Measurements from ENCODE around the gene HSPBAP1.
"Not testable (repeated sequence)": the region's sequence is repeated elsewhere in the genome, so short reads cannot be mapped to it uniquely, and the experiment has no call there.

HSPBAP1 gene

GRCh38 chr3:122745369-122746021 lies 48.1 kb downstream of the HSPBAP1 start:
- TF ChIP-seq CTCF (IDR thresholded peaks at IDR 0.05; ENCODE audit: low read depth, low read length): no peak
- no peak for TF ChIP-seq EZH2phosphoT487 (IDR thresholded peaks at IDR 0.05; ENCODE audit: low read depth)
- H2AFZ ChIP-seq (ENCODE audit: low read depth, low read length): no peak overlapping the region
- no peaks in the 10 kb centered on the region for H3K79me2 ChIP-seq (ENCODE audit: low read length)
- no peaks in the 10 kb centered on the region for H3K4me1 ChIP-seq (ENCODE audit: low read length)
- H3K4me2 ChIP-seq (ENCODE audit: low read length): no peak overlapping the region
- H3K27me3 ChIP-seq (ENCODE audit: low read depth, low read length): no peaks in the 10 kb centered on the region
- peaks cover 18% of the 10 kb centered on the region for H3K36me3 ChIP-seq (replicated peaks; ENCODE audit: low read depth, low read length)
- H3K9me3 ChIP-seq (ENCODE audit: insufficient read depth, low read length): no peaks in the 10 kb centered on the region
- H3K4me3 ChIP-seq (ENCODE audit: low read length): no peak overlapping the region
- H4K20me1 ChIP-seq (ENCODE audit: insufficient read depth, low read length): no peaks in the 10 kb centered on the region
- H3K27ac ChIP-seq (ENCODE audit: low read length): no peak overlapping the region
- H3K9ac ChIP-seq (ENCODE audit: low read length): no peak overlapping the region

GRCh38 chr3:122743581-122744120 lies 50.0 kb downstream of the HSPBAP1 start:
- no peaks in the 10 kb centered on the region for H3K79me2 ChIP-seq (ENCODE audit: low read length)
- no peak overlapping the region for H3K9ac ChIP-seq (ENCODE audit: low read length)
- TF ChIP-seq CTCF (IDR thresholded peaks at IDR 0.05; ENCODE audit: low read depth, low read length) (no peak), EZH2phosphoT487 (IDR thresholded peaks at IDR 0.05; ENCODE audit: low read depth) (no peak)
- no peaks in the 10 kb centered on the region for H3K4me1 ChIP-seq (ENCODE audit: low read length)
- no peaks in the 10 kb centered on the region for H4K20me1 ChIP-seq (ENCODE audit: insufficient read depth, low read length)
- H3K27me3 ChIP-seq (ENCODE audit: low read depth, low read length): no peaks in the 10 kb centered on the region
- H3K4me2 ChIP-seq (ENCODE audit: low read length): no peak overlapping the region
- H3K27ac ChIP-seq (ENCODE audit: low read length): no peak overlapping the region
- no peaks in the 10 kb centered on the region for H3K9me3 ChIP-seq (ENCODE audit: insufficient read depth, low read length)
- peaks cover 24% of the 10 kb centered on the region for H3K36me3 ChIP-seq (replicated peaks; ENCODE audit: low read depth, low read length)
- no peak overlapping the region for H3K4me3 ChIP-seq (ENCODE audit: low read length)
- no peak overlapping the region for H2AFZ ChIP-seq (ENCODE audit: low read depth, low read length)

- Histone ChIP-seq H3K4me1 (ENCODE audit: low read length) (no peaks in the 10 kb centered on the region), H3K27me3 (ENCODE audit: low read depth, low read length) (no peaks in the 10 kb centered on the region), H3K4me3 (ENCODE audit: low read length) (no peak overlapping the region), H2AFZ (ENCODE audit: low read depth, low read length) (no peak overlapping the region), H3K79me2 (ENCODE audit: low read length) (no peaks in the 10 kb centered on the region), H4K20me1 (ENCODE audit: insufficient read depth, low read length) (no peaks in the 10 kb centered on the region), H3K4me2 (ENCODE audit: low read length) (no peak overlapping the region), H3K36me3 (replicated peaks; ENCODE audit: low read depth, low read length) (peaks cover 19% of the 10 kb centered on the region), H3K9ac (ENCODE audit: low read length) (no peak overlapping the region), H3K27ac (ENCODE audit: low read length) (no peak overlapping the region), H3K9me3 (ENCODE audit: insufficient read depth, low read length) (no peaks in the 10 kb centered on the region)
- no peak for TF ChIP-seq CTCF (IDR thresholded peaks at IDR 0.05; ENCODE audit: low read depth, low read length)
- no peak for TF ChIP-seq EZH2phosphoT487 (IDR thresholded peaks at IDR 0.05; ENCODE audit: low read depth)
These were observed 51.4 kb downstream of the HSPBAP1 start for GRCh38 chr3:122742234-122742633.

- H3K4me2 ChIP-seq (ENCODE audit: low read length): no peak overlapping the region
- TF ChIP-seq EZH2phosphoT487 (IDR thresholded peaks at IDR 0.05; ENCODE audit: low read depth): no peak
- TF ChIP-seq CTCF (IDR thresholded peaks at IDR 0.05; ENCODE audit: low read depth, low read length): no peak
- H3K4me3 ChIP-seq (ENCODE audit: low read length): no peak overlapping the region
- no peaks in the 10 kb centered on the region for H3K79me2 ChIP-seq (ENCODE audit: low read length)
- peaks cover 19% of the 10 kb centered on the region for H3K36me3 ChIP-seq (replicated peaks; ENCODE audit: low read depth, low read length)
- no peaks in the 10 kb centered on the region for H3K27me3 ChIP-seq (ENCODE audit: low read depth, low read length)
- no peak overlapping the region for H3K9ac ChIP-seq (ENCODE audit: low read length)
- H3K27ac ChIP-seq (ENCODE audit: low read length): no peak overlapping the region
- H3K4me1 ChIP-seq (ENCODE audit: low read length): no peaks in the 10 kb centered on the region
- no peaks in the 10 kb centered on the region for H4K20me1 ChIP-seq (ENCODE audit: insufficient read depth, low read length)
- H2AFZ ChIP-seq (ENCODE audit: low read depth, low read length): no peak overlapping the region
- no peaks in the 10 kb centered on the region for H3K9me3 ChIP-seq (ENCODE audit: insufficient read depth, low read length)
These were observed 54.5 kb downstream of the HSPBAP1 start for GRCh38 chr3:122739172-122739571.

- H3K4me3 ChIP-seq (ENCODE audit: low read length); H3K79me2 ChIP-seq (ENCODE audit: low read length); H3K4me2 ChIP-seq (ENCODE audit: low read length); H3K27ac ChIP-seq (ENCODE audit: low read length); H3K9ac ChIP-seq (ENCODE audit: low read length); H4K20me1 ChIP-seq (ENCODE audit: insufficient read depth, low read length); H3K27me3 ChIP-seq (ENCODE audit: low read depth, low read length); H3K9me3 ChIP-seq (ENCODE audit: insufficient read depth, low read length); H2AFZ ChIP-seq (ENCODE audit: low read depth, low read length); H3K4me1 ChIP-seq (ENCODE audit: low read length): not testable (repeated sequence)
- H3K36me3 ChIP-seq (replicated peaks; ENCODE audit: low read depth, low read length): peaks cover 35% of the 10 kb centered on the region
These were observed 60.7 kb downstream of the HSPBAP1 start for GRCh38 chr3:122732682-122733525.

Data from OCI-LY3 (cell line).